GM12878 (cell line): ENCODE data around the gene SFT2D2. TPM values are rescaled to one million over a fixed set of nuclear protein-coding genes. Genes with fewer than 3 reads are reported as not detected.

Source experiments
- ATAC-seq: fragments of 200-7000 bp; cut with Tn5 transposase; 3 replicates; pipeline ENCODE4 v1.9.1; 2020; ENCODE audit warnings: mild to moderate bottlenecking, moderate library complexity
- BruUV-seq: library from RNA; stranded (reverse); fragments of 400-500 nt; replicated peaks from 2 replicates; lab custom pipeline; 2021; lab: Mats Ljungman, UMichigan
- CTCF ChIA-PET: fragments of 300-600 bp; sonication (Branson Sonifier 250); formaldehyde crosslinking; extraction: SDS; loops from one replicate; lab custom pipeline; 2021; ENCODE audit warnings: inconsistent platforms; lab: Yijun Ruan, JAX
- POLR2A ChIA-PET: fragments of 350-600 bp; formaldehyde crosslinking; extraction: SDS; loops from one replicate; lab custom pipeline; 2021; ENCODE audit warnings: inconsistent platforms; lab: Charles Lee
- RAD21 ChIA-PET: fragments of 300-600 bp; sonication (Branson Sonifier 250); formaldehyde crosslinking; loops from one replicate; lab custom pipeline; 2023; ENCODE audit warnings: antibody characterized with exemption; ENCODE audit not compliant: unreplicated experiment; lab: Charles Lee
- SMC1A ChIA-PET: fragments of 300-600 bp; sonication (Branson Sonifier 250); formaldehyde crosslinking; loops from one replicate; lab custom pipeline; 2023; ENCODE audit not compliant: unreplicated experiment, uncharacterized antibody; lab: Charles Lee
- DNase-seq: peaks from one replicate; pipeline ENCODE4 v3.0.0-alpha.2; 2011; ENCODE audit warnings: low read depth, low spot score
- FAIRE-seq: peaks from 3 replicates; lab custom pipeline; 2011; peaks lifted over from hg19 to GRCh38; lab: Jason Lieb, UNC
- H2AFZ ChIP-seq: 2 replicates; pipeline ENCODE4 v1.6.0; 2011; ENCODE audit warnings: low read depth, low read length, control low read depth; ENCODE audit not compliant: control insufficient read depth
- H3K27ac ChIP-seq: 2 replicates; pipeline ENCODE4 v1.5.1; 2011; ENCODE audit warnings: control low read depth; ENCODE audit not compliant: control insufficient read depth, insufficient read depth
- H3K27me3 ChIP-seq, 2 experiments: replicated peaks in 1 of 2; 2 replicates each; pipeline versions ENCODE4 v1.6.0 to v1.6.1; 2011; ENCODE audit warnings: low read length in 1 of 2; ENCODE audit not compliant: control insufficient read depth in 2 of 2, insufficient read depth in 2 of 2
- H3K36me3 ChIP-seq, 2 experiments: 2 replicates each; pipeline ENCODE4 v1.5.1; 2011; ENCODE audit warnings: low read length in 1 of 2; ENCODE audit not compliant: control insufficient read depth in 2 of 2, insufficient read depth in 2 of 2
- H3K4me1 ChIP-seq: 2 replicates; pipeline ENCODE4 v1.6.1; 2011; ENCODE audit warnings: mild to moderate bottlenecking, low read length, moderate library complexity, mixed read lengths; ENCODE audit not compliant: control insufficient read depth, insufficient read depth
- H3K4me2 ChIP-seq: 2 replicates; pipeline ENCODE4 v1.6.0; 2011; ENCODE audit warnings: control low read depth; ENCODE audit not compliant: control insufficient read depth, insufficient read depth
- H3K4me3 ChIP-seq: fragments of 200-600 bp; sonication (generic); 2 replicates; pipeline ENCODE4 v1.5.1; 2016
- H3K79me2 ChIP-seq: 2 replicates; pipeline ENCODE4 v1.6.0; 2011; ENCODE audit warnings: low read length; ENCODE audit not compliant: control insufficient read depth, insufficient read depth
- H3K9ac ChIP-seq: 2 replicates; pipeline ENCODE4 v1.8.0; 2011; ENCODE audit warnings: low read length, control low read depth, mixed read lengths; ENCODE audit not compliant: control insufficient read depth, insufficient read depth
- H3K9me3 ChIP-seq: replicated peaks from 3 replicates; pipeline ENCODE4 v1.5.1; 2011; ENCODE audit warnings: mild to moderate bottlenecking, low read length; ENCODE audit not compliant: control insufficient read depth, insufficient read depth
- H4K20me1 ChIP-seq: 2 replicates; pipeline ENCODE4 v1.6.0; 2011; ENCODE audit not compliant: control insufficient read depth, insufficient read depth
- BCL11A ChIP-seq: IDR thresholded peaks from 2 replicates; pipeline ENCODE4 v1.6.1; 2011; ENCODE audit warnings: low read depth, low read length
- FOS ChIP-seq: IDR thresholded peaks from 3 replicates; pipeline ENCODE4 v1.6.1; 2011; ENCODE audit warnings: borderline replicate concordance; ENCODE audit not compliant: insufficient read length; ENCODE audit errors: extremely low read depth
- HDAC6 ChIP-seq: fragments of 200-600 bp; sonication (generic); IDR thresholded peaks from one replicate; pipeline ENCODE4 v1.8.0; 2017; ENCODE audit warnings: antibody characterized with exemption; ENCODE audit not compliant: unreplicated experiment
- JUND ChIP-seq: IDR thresholded peaks from 2 replicates; pipeline ENCODE4 v1.6.1; 2012; ENCODE audit warnings: low read depth, mild to moderate bottlenecking, low read length, improper control_type of control experiment, moderate library complexity
- NBN ChIP-seq: fragments of 450-650 bp; IDR thresholded peaks from 2 replicates; pipeline ENCODE4 v1.6.1; 2016
- PRDM15 ChIP-seq: fragments of 450-650 bp; formaldehyde crosslinking; IDR thresholded peaks from 2 replicates; pipeline ENCODE4 v1.4.0; 2020; ENCODE audit warnings: mild to moderate bottlenecking, moderate library complexity
- STAT3 ChIP-seq: IDR thresholded peaks from 2 replicates; pipeline ENCODE4 v1.6.1; 2011; ENCODE audit warnings: low read depth, low read length, improper control_type of control experiment
- ZNF384 ChIP-seq: IDR thresholded peaks from 2 replicates; pipeline ENCODE4 v1.6.1; 2012; ENCODE audit warnings: low read depth, mild to moderate bottlenecking, low read length, improper control_type of control experiment, borderline replicate concordance
- in situ Hi-C: fragments of 300-500 bp; cut with MboI; formaldehyde crosslinking; loops from 9 replicates; pipeline ENCODE4 v1.14.3; 2018; ENCODE audit warnings: mixed read lengths
- intact Hi-C: fragments of 100-400 bp; cut with micrococcal nuclease; formaldehyde crosslinking; loops from one replicate; pipeline ENCODE4 v1.14.2; 2022; ENCODE audit not compliant: unreplicated experiment
- polyA plus RNA-seq, 11 experiments: library from polyadenylated mRNA; depleted of rRNA in 4 of 11; unstranded in 6 of 11; stranded (reverse) in 5 of 11; fragments of >200 nt; fragmentation: Nextera tagmentation in 4 of 11; fragmentation: Illumina TruSeq in 1 of 11; extraction: Ambion mirVana in 4 of 11; extraction: Trizol in 1 of 11; gene quantifications; 1 replicate in 1 of 11; 2 replicates in 10 of 11; pipeline versions ENCODE4 v1.2.1 to v1.2.3, GENCODE V29; 2011 to 2016; ENCODE audit warnings: inconsistent platforms in 2 of 11, missing spikeins in 2 of 11, low read depth in 1 of 11
- total RNA-seq, 4 experiments: library from RNA; depleted of rRNA in 3 of 4; stranded (reverse); fragments of >200 nt in 3 of 4; fragmentation: Illumina TruSeq in 1 of 4; extraction: Trizol in 1 of 4; gene quantifications; 2 replicates each; pipeline versions ENCODE4 v1.2.1 to v1.2.3, GENCODE V29; 2013 to 2021
- TF ChIP-seq, protein P1 (sequence below): fragments of 150-350 bp; IDR thresholded peaks from 2 replicates; pipeline ENCODE4 v1.6.1; 2014; ENCODE audit warnings: mild to moderate bottlenecking, low read depth, low read length

SFT2D2 gene
- total and polyA plus RNA-seq, 10 of the 15 experiments (the other 5 are each of a cell fraction or from before 2014, with no cell fraction given) = 5.6 to 49.6 (median 24.9) TPM

DNA sequence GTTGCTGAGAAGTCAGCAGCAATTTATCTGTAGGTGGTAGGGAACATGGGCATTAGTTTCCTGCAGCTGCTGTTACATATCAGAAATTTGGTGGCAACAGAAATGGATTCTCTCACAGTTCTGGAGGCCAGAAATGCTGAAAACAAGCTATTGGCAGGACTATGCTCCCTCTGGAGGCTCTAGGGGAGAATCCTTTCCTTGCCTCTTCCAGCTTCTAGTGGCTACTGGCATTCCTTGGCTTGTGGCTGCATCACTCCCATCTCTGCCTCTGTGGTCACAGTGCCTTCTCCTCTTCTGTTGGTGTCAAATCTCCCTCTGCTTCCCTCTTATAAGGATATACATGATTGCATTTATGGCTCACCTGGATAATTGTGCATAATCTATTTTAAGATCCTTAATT is 2.5 kb upstream of the SFT2D2 start:
- no peaks in the 10 kb centered on the region; the same call in 2 of the 3 replicates for H3K9me3 ChIP-seq
- peaks cover 12% of the 10 kb centered on the region for H3K4me1 ChIP-seq
- no peak overlapping the region for H3K27ac ChIP-seq
- no peak for DNase-seq
- FAIRE-seq = no peak
- ChIA-PET POLR2A (no interaction called here), RAD21 (no interaction called here), CTCF (interaction anchor here (0.9 kb wide), 1 partner anchor 138 kb away, joined by 3 read pairs; no protein-coding TSS in a partner anchor), SMC1A (no interaction called here)
- H3K4me3 ChIP-seq = no peak overlapping the region
- H3K4me2 ChIP-seq = no peak overlapping the region
- peaks cover 25% of the 10 kb centered on the region for H3K79me2 ChIP-seq
- ATAC-seq = no peak
- no peaks in the 10 kb centered on the region for H4K20me1 ChIP-seq
- BruUV-seq = no TSS peak
- no peaks in the 10 kb centered on the region for H3K27me3 ChIP-seq
- no peaks in the 10 kb centered on the region for H3K36me3 ChIP-seq
- TF ChIP-seq HDAC6 = no peak
- no peak for TF ChIP-seq STAT3
- TF ChIP-seq BCL11A = no peak
- TF ChIP-seq FOS = no peak
- no peak for TF ChIP-seq JUND
- TF ChIP-seq, protein P1, sequence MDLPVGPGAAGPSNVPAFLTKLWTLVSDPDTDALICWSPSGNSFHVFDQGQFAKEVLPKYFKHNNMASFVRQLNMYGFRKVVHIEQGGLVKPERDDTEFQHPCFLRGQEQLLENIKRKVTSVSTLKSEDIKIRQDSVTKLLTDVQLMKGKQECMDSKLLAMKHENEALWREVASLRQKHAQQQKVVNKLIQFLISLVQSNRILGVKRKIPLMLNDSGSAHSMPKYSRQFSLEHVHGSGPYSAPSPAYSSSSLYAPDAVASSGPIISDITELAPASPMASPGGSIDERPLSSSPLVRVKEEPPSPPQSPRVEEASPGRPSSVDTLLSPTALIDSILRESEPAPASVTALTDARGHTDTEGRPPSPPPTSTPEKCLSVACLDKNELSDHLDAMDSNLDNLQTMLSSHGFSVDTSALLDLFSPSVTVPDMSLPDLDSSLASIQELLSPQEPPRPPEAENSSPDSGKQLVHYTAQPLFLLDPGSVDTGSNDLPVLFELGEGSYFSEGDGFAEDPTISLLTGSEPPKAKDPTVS = no peak
- no peak for TF ChIP-seq NBN
- no peak for TF ChIP-seq PRDM15 (CRISPR knock-in tag)
- TF ChIP-seq ZNF384 = no peak
- no peak overlapping the region for H3K9ac ChIP-seq
- intact Hi-C loops = no loop called here
- no peak overlapping the region for H2AFZ ChIP-seq
- in situ Hi-C loops = no loop called here
